VCaP (cell line): ENCODE results near the gene MRC2.

Experiments used
- H3K27ac ChIP-seq: fragments of 450-650 bp; 2 replicates; pipeline ENCODE4 v1.5.1; 2017
- TF ChIP-seq, protein P1 (sequence below): fragments of 450-650 bp; conservative IDR thresholded peaks from 2 replicates; pipeline ENCODE4 v1.5.1; 2017; ENCODE audit warnings: mild to moderate bottlenecking, moderate library complexity

MRC2 gene

DNA sequence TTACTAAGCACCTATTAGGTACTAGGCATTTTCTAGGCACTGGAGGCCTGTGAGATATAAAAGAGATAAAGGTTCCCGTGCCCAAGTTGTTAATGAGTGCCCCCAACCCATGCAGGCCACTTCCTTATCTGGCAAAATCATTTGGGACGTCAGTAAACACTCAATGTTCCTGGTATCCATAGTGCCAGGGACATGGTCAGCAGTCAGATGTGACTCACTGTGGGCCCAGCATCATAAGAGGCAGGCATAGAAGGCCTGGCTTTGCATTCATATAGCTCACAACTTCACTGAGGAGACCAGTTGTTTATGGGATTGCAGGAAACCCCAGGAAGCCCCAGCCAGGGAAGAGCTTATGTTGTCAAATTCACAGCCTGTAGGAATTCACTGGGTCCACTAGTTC, 81.1 kb downstream of the MRC2 start:
- H3K27ac ChIP-seq, result no peak overlapping the region
- TF ChIP-seq, protein P1, sequence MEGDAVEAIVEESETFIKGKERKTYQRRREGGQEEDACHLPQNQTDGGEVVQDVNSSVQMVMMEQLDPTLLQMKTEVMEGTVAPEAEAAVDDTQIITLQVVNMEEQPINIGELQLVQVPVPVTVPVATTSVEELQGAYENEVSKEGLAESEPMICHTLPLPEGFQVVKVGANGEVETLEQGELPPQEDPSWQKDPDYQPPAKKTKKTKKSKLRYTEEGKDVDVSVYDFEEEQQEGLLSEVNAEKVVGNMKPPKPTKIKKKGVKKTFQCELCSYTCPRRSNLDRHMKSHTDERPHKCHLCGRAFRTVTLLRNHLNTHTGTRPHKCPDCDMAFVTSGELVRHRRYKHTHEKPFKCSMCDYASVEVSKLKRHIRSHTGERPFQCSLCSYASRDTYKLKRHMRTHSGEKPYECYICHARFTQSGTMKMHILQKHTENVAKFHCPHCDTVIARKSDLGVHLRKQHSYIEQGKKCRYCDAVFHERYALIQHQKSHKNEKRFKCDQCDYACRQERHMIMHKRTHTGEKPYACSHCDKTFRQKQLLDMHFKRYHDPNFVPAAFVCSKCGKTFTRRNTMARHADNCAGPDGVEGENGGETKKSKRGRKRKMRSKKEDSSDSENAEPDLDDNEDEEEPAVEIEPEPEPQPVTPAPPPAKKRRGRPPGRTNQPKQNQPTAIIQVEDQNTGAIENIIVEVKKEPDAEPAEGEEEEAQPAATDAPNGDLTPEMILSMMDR, result no peak

DNA sequence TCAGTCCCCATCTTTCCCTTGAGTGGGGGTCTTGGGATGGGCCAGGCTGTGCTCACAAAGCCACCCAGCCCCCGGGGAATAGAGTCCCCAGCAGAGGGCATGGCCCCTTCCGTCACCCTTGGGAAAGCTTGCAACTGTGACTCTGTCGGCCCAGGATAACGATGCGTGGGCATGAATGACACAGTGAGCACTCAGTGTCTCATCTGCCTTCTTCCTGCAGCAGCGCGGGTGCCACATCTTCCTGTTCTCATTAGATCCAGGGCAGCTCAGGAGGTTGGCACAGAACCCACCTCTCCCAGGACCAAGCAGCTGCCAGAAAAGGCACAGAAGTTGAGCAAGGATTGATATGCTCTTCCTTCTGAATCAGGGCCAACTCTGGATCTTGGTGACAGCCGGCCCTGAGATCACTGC, 84.7 kb downstream of the MRC2 start:
- TF ChIP-seq, protein P1, result no peak
- no peak overlapping the region for H3K27ac ChIP-seq

DNA sequence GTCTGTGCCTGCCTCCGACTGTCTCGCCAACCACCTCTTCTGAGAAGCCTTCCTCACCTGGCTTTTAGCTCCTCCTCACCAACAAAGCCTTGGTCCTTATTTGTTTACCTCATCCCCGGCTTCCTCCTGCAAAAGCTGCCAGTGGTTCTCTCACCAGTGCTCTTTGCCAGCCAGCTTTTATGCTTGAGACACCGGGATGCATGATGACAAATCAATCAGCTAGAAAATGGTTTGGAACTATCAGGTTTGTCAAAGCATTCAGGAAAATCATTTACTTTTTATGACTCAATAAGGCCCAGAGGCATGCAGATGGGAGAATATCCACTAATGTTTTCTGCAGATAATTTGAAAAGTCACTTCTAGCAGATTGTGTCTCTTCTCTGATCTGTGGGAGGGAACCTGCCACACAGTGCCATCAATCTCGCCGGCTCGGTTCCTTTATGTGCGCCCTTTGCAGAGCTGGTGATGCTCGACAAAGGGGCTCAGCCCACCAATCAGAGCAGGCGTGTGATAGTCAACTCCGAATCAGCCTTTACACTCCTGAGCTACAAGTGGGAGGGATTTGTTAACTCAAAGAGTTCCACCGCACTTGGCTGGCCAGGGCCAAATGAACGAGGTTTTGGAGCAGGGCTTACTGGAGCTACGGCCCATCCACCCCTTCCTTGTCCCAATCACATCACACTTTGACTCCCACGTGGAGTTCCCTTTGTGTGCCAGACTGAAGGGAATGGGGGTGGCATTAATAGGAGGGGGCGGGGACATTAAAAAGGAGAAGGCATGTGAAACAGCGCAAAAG, 85.8 kb downstream of the MRC2 start:
- H3K27ac ChIP-seq, result no peak overlapping the region
- TF ChIP-seq, protein P1, result no peak

DNA sequence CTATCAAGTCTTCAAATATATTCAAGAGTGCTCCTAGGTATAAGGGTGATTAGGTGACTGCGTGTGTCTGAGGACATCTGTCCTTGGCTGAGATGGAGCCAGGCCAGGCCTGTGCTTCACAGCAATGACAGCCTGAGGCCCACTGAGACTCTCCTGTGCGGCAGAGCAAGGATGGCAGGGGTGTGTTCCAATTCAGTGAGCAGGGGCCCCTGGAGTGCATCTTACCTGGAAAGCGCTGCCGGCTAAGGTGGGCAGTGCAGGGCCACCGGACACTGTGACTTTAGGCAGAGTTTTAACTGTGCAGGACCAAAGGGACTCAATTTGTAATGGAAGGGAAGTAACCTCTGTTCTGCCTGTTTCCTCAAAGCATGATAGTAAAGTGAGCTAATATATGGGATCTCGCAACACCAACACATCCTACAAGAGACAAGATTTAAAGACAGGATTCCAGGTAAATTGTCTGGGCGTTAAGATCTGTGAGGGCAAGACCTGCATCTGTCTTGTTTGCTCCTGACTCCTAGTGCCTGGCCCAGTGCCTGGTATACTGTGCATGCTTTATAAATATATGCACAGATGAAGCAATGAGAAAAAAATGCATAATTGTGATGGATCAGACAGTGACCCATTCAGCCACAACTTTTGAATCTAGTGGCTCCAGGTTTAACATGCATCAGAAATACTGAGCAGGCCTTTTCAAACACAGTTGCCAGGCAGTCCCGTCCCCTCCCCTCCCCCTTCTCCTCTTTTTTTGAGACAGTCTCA, 86.7 kb downstream of the MRC2 start:
- TF ChIP-seq, protein P1, result no peak

DNA sequence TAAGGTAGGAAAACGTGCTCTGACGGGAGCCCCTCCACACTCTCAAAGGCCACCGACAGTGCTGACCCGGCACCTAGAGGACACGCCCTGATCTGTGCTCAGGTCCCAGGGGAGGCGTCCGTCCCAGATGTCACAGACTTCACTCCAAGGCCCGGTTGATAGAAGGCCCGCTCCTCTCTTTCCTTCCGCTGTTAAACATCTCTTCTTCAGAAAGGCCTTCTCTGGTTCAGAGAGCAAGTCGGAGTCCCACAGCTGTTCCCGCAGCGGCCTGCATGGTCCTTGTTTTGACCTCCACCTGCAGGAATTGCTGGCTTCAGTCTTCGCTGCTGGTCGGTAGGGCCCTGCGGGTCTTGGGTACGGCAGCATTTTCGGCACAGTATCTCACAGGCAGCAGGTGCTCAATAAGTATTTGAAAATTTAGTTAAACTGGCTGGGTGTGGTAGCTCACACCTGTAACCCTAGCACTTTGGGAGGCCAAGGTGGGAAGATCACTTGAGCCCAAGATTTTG, 88.5 kb downstream of the MRC2 start:
- TF ChIP-seq, protein P1, result no peak
- H3K27ac ChIP-seq, result no peak overlapping the region

More for the DNA sequence above, 86.7 kb downstream of the MRC2 start:
- H3K27ac ChIP-seq, result no peak overlapping the region

DNA sequence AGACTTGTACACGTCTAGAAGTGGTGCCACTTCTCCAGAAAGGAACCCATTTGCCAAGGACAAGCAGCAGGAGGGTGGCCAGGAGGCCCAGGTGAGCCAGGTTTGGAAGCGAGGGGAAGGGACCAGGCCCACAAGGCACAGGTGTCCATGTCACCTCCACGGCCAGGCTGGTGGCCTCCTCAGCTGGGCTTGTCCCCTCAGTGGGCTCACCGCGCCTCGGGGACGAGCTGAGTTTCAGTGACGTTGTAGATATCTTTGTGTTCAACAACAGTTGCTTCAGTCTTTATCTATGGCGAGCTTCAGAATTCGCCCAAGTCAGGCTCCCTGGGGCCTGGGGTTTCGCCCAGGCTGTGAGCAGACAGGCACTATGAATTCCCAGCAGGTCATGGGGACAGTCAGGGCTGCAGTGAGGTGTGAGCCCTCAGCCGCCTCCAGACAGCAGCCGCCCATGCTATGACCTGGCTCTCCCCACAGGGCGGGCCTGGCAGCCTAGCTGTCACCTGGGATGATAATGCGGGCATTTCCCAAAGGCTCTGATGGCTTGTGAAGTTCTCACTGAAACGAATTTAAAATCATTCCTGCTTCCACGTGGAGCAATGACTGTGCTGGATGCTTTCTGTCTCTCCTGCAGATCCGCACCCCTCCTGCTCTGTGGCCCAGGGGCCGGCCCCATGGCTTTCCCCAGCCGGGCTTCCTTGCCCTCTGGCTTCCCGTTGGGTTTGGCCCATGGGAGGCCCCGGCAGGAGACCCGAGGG, 89.5 kb downstream of the MRC2 start:
- no peak overlapping the region for H3K27ac ChIP-seq
- TF ChIP-seq, protein P1, result no peak

DNA sequence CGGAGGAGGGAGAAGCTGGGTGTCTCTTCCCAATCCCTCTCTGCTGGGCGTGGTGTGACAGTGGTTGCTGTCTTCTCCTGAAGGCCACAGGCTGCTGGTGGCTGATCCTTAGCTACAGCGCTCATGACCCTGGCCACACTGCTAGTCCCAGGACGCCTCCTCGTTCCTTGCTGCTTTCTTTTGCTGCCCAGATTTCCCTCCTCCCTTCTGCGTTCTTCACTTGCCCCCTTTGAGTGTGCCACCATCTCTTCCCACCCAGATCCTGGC, 90.1 kb downstream of the MRC2 start:
- TF ChIP-seq, protein P1, result no peak

More for the DNA sequence above, 90.1 kb downstream of the MRC2 start:
- H3K27ac ChIP-seq, result no peak overlapping the region
